Effector memory CD8-positive, alpha-beta T cell (primary cell): ENCODE measurements around the gene ANTXRL.
"Not testable (repeated sequence)": the region's sequence is repeated elsewhere in the genome, so short reads cannot be mapped to it uniquely, and the experiment has no call there.

Source experiments
- ATAC-seq: fragments of 150-1000 bp; cut with Tn5 transposase; replicated peaks from 2 replicates; pipeline ENCODE4 v1.10.0; 2021; ENCODE audit warnings: mild to moderate bottlenecking, moderate library complexity
- DNase-seq, 3 experiments: peaks; one replicate each; pipeline ENCODE4 v3.0.0; 2021
- H3K27ac Mint-ChIP-seq, 2 donors: one replicate each; pipeline ENCODE4 v1.8.0; 2022; ENCODE audit warnings: mild to moderate bottlenecking in 2 of 2, mixed read lengths in 2 of 2, moderate library complexity in 2 of 2
- H3K27me3 Mint-ChIP-seq, 2 donors: one replicate each; pipeline ENCODE4 v1.8.0; 2022; ENCODE audit warnings: mixed read lengths in 2 of 2
- H3K36me3 Mint-ChIP-seq: one replicate; pipeline ENCODE4 v1.8.0; 2022; ENCODE audit warnings: mild to moderate bottlenecking, moderate library complexity, mixed read lengths; ENCODE audit not compliant: insufficient read depth
- H3K4me1 Mint-ChIP-seq, 2 donors: one replicate each; pipeline ENCODE4 v1.8.0; 2022; ENCODE audit warnings: low read depth in 2 of 2, mixed read lengths in 2 of 2
- H3K4me3 Mint-ChIP-seq, 2 donors: one replicate each; pipeline ENCODE4 v1.8.0; 2022; ENCODE audit warnings: mild to moderate bottlenecking in 2 of 2, mixed read lengths in 2 of 2, moderate library complexity in 2 of 2
- H3K9me3 Mint-ChIP-seq, 2 donors: one replicate each; pipeline ENCODE4 v1.8.0; 2022; ENCODE audit warnings: mixed read lengths in 2 of 2

Gene ANTXRL

GRCh38 chr10:46374410-46374809, 87.6 kb downstream of the ANTXRL start:
- ATAC-seq, H3K27me3 Mint-ChIP-seq, H3K9me3 Mint-ChIP-seq, H3K27ac Mint-ChIP-seq, H3K4me1 Mint-ChIP-seq, DNase-seq, H3K36me3 Mint-ChIP-seq, H3K4me3 Mint-ChIP-seq: not testable (repeated sequence)

- H3K4me3 Mint-ChIP-seq, H3K27me3 Mint-ChIP-seq, DNase-seq, H3K36me3 Mint-ChIP-seq, H3K9me3 Mint-ChIP-seq, ATAC-seq, H3K4me1 Mint-ChIP-seq, H3K27ac Mint-ChIP-seq: not testable (repeated sequence)
Observed at GRCh38 chr10:46375406-46375805, 88.6 kb downstream of the ANTXRL start, which contains the start of gene ANXA8L1. Gene ANXA8L1 (plus strand): TSS chr10:46375776. CDS start chr10:46375852, 76 bp downstream.

- H3K36me3 Mint-ChIP-seq, H3K27ac Mint-ChIP-seq, H3K9me3 Mint-ChIP-seq, H3K4me3 Mint-ChIP-seq, H3K27me3 Mint-ChIP-seq, DNase-seq, H3K4me1 Mint-ChIP-seq, ATAC-seq: not testable (repeated sequence)
Observed at GRCh38 chr10:46377022-46377421, 90.2 kb downstream of the ANTXRL start.

- not testable (repeated sequence) for H3K27ac Mint-ChIP-seq, H3K9me3 Mint-ChIP-seq, H3K27me3 Mint-ChIP-seq, H3K4me3 Mint-ChIP-seq, H3K4me1 Mint-ChIP-seq, DNase-seq, ATAC-seq, H3K36me3 Mint-ChIP-seq
Observed at GRCh38 chr10:46377651-46378050, 90.9 kb downstream of the ANTXRL start.

- not testable (repeated sequence) for H3K4me1 Mint-ChIP-seq, H3K36me3 Mint-ChIP-seq, H3K9me3 Mint-ChIP-seq, H3K27me3 Mint-ChIP-seq, ATAC-seq, H3K27ac Mint-ChIP-seq, H3K4me3 Mint-ChIP-seq, DNase-seq
Observed at GRCh38 chr10:46378108-46378507, 91.3 kb downstream of the ANTXRL start.

GRCh38 chr10:46379233-46379848, 92.5 kb downstream of the ANTXRL start:
- not testable (repeated sequence) for H3K4me1 Mint-ChIP-seq, H3K36me3 Mint-ChIP-seq, H3K4me3 Mint-ChIP-seq, ATAC-seq, H3K9me3 Mint-ChIP-seq, H3K27ac Mint-ChIP-seq, H3K27me3 Mint-ChIP-seq, DNase-seq
